A673 (cell line): ENCODE data around the gene SAP130. TPM values are rescaled to one million over a fixed set of nuclear protein-coding genes. Genes with fewer than 3 reads are reported as not detected.
A peak's percentile ranks its signal among the peaks of the same experiment; 100 is the strongest.

Experiments used
- Bru-seq: library from RNA; stranded (reverse); fragments of 400-500 nt; gene quantifications from one replicate; lab custom pipeline; 2021; lab: Mats Ljungman, UMichigan
- BruChase-seq, 2 experiments: library from RNA; stranded (reverse); fragments of 400-500 nt; gene quantifications; one replicate each; lab custom pipeline; 2021; lab: Mats Ljungman, UMichigan
- BruUV-seq: library from RNA; stranded (reverse); fragments of 400-500 nt; replicated peaks from 2 replicates; lab custom pipeline; 2021; lab: Mats Ljungman, UMichigan
- CTCF ChIA-PET: fragments of 300-600 bp; sonication (Branson Sonifier 250); formaldehyde crosslinking; loops from one replicate; lab custom pipeline; 2022; ENCODE audit warnings: antibody characterized with exemption; lab: Charles Lee
- POLR2A ChIA-PET: fragments of 300-600 bp; sonication (Branson Sonifier 250); formaldehyde crosslinking; loops from one replicate; lab custom pipeline; 2022; ENCODE audit warnings: antibody characterized with exemption; ENCODE audit not compliant: low non-redundant PET; lab: Charles Lee
- DNase-seq: peaks from one replicate; pipeline ENCODE4 v3.0.0-alpha.2; 2015; ENCODE audit warnings: low spot score
- H3K27ac ChIP-seq: fragments of 200-600 bp; sonication (generic); 2 replicates; pipeline ENCODE4 v1.5.1; 2016; ENCODE audit warnings: mixed run types, low read depth, mild to moderate bottlenecking, mixed read lengths, antibody characterized with exemption, low read length; ENCODE audit not compliant: poor library complexity, severe bottlenecking
- H3K27me3 ChIP-seq: fragments of 200-600 bp; sonication (generic); replicated peaks from 2 replicates; pipeline ENCODE4 v1.6.1; 2017; ENCODE audit warnings: mixed run types, low read depth, mild to moderate bottlenecking, mixed read lengths, antibody characterized with exemption, low read length; ENCODE audit not compliant: insufficient read depth, poor library complexity
- H3K36me3 ChIP-seq: fragments of 200-600 bp; sonication (generic); 2 replicates; pipeline ENCODE4 v1.6.1; 2016; ENCODE audit warnings: mixed run types, mild to moderate bottlenecking, mixed read lengths, antibody characterized with exemption, low read length; ENCODE audit not compliant: insufficient read depth, poor library complexity, severe bottlenecking
- H3K4me1 ChIP-seq: fragments of 200-600 bp; sonication (generic); 2 replicates; pipeline ENCODE4 v1.6.1; 2017; ENCODE audit warnings: mixed run types, mild to moderate bottlenecking, mixed read lengths, antibody characterized with exemption, low read length; ENCODE audit not compliant: insufficient read depth, poor library complexity, severe bottlenecking
- H3K4me3 ChIP-seq: fragments of 200-600 bp; sonication (generic); 2 replicates; pipeline ENCODE4 v1.5.1; 2016; ENCODE audit warnings: low read depth, mixed run types, mild to moderate bottlenecking, mixed read lengths, low read length; ENCODE audit not compliant: poor library complexity, severe bottlenecking
- H3K9me3 ChIP-seq: fragments of 200-600 bp; sonication (generic); 2 replicates; pipeline ENCODE4 v1.6.1; 2016; ENCODE audit warnings: mixed run types, low read depth, mild to moderate bottlenecking, mixed read lengths, antibody characterized with exemption, low read length; ENCODE audit not compliant: poor library complexity, severe bottlenecking
- CTCF ChIP-seq: fragments of 300-800, 200-600 bp; sonication (generic); conservative IDR thresholded peaks from 2 replicates; pipeline ENCODE4 v1.5.1; 2017; ENCODE audit warnings: low read depth, mild to moderate bottlenecking, antibody characterized with exemption, low read length, moderate library complexity, mixed read lengths
- EZH2 ChIP-seq: fragments of 200-600 bp; sonication (generic); IDR thresholded peaks from 2 replicates; pipeline ENCODE4 v1.6.1; 2017; ENCODE audit warnings: borderline replicate concordance, low read depth, mild to moderate bottlenecking, mixed read lengths, antibody characterized with exemption, low read length; ENCODE audit not compliant: poor library complexity, severe bottlenecking
- intact Hi-C: fragments of 100-400 bp; cut with micrococcal nuclease; formaldehyde crosslinking; loops from one replicate; pipeline ENCODE4 v1.10.0; 2022; ENCODE audit not compliant: unreplicated experiment
- long read RNA-seq: library from polyadenylated mRNA; stranded (forward); transcript quantifications from one replicate; pipeline ENCODE4 v2.0.0, GENCODE V29; 2022
- total RNA-seq: library from RNA; stranded (reverse); gene quantifications from 2 replicates; pipeline ENCODE4 v1.2.3, GENCODE V29; 2021

The SAP130 gene
- 40.4 and 44.7 TPM in 2 replicates for total RNA-seq
- Bru-seq, nascent RNA, result percentile 80 among the genes with signal in this experiment
- BruChase-seq, experiment 1, labeled RNA remaining after a 2-hour chase, result percentile 76 among the genes with signal in this experiment
- percentile 78 among the genes with signal in this experiment for BruChase-seq, experiment 2, labeled RNA remaining after a 6-hour chase
- long read RNA-seq, full-length matches to known transcripts, result 1 of 19 reads
- long read RNA-seq, partial matches to known transcripts, result 7 of 19 reads
- long read RNA-seq, other reads (novel, unspliced or antisense), result 11 of 19 reads

GRCh38 chr2:128027801-128028667 is at the start of gene SAP130:
Gene SAP130 (minus strand): TSS chr2:128028059. CDS start chr2:128026292, 1,767 bp downstream.
- peak within 1 kb of the TSS; percentile 95 for H3K27ac ChIP-seq
- POLR2A ChIA-PET, result interaction anchor here (0.6 to 1.1 kb wide), 2 partner anchors 16 to 638 kb away, joined by 3 to 5 read pairs; no protein-coding TSS in a partner anchor
- peak; percentile 98 for DNase-seq
- no peak for TF ChIP-seq EZH2
- TF ChIP-seq CTCF, result no peak
- peak within 1 kb of the TSS; percentile 99 for H3K4me3 ChIP-seq
- H3K4me1 ChIP-seq, result peaks cover 6% of the 10 kb centered on the region
- intact Hi-C loops, result no loop called here
- CTCF ChIA-PET, result no interaction called here
- peaks cover 5% of the 10 kb centered on the region for H3K36me3 ChIP-seq
- no peaks in the 10 kb centered on the region for H3K27me3 ChIP-seq
- peaks cover 8% of the 10 kb centered on the region for H3K9me3 ChIP-seq
- BruUV-seq, result no TSS peak

- no TSS peak for BruUV-seq
- Histone ChIP-seq H3K9me3 (no peaks in the 10 kb centered on the region), H3K27me3 (no peaks in the 10 kb centered on the region), H3K4me1 (no peaks in the 10 kb centered on the region), H3K36me3 (no peaks in the 10 kb centered on the region), H3K4me3 (no peak overlapping the region), H3K27ac (no peak overlapping the region)
- POLR2A ChIA-PET, result no interaction called here
- peak; percentile 54 for DNase-seq
- CTCF ChIA-PET, result no interaction called here
- intact Hi-C loops, result no loop called here
- TF ChIP-seq CTCF (no peak), EZH2 (no peak)
These were observed 48.7 kb upstream of the SAP130 start for GRCh38 chr2:128076461-128077106.

GRCh38 chr2:128073278-128073677 is 45.4 kb upstream of the SAP130 start:
- TF ChIP-seq EZH2, result no peak
- no peak for TF ChIP-seq CTCF
- ChIA-PET CTCF (no interaction called here), POLR2A (no interaction called here)

More at GRCh38 chr2:128073278-128073677, 45.4 kb upstream of the SAP130 start:
- no peaks in the 10 kb centered on the region for H3K9me3 ChIP-seq
- BruUV-seq, result no TSS peak
- H3K27me3 ChIP-seq, result no peaks in the 10 kb centered on the region
- no peaks in the 10 kb centered on the region for H3K4me1 ChIP-seq
- H3K4me3 ChIP-seq, result no peak overlapping the region
- no peak for DNase-seq
- no peak overlapping the region for H3K27ac ChIP-seq
- intact Hi-C loops, result no loop called here
- no peaks in the 10 kb centered on the region for H3K36me3 ChIP-seq
